GM12873 (cell line): ENCODE data around the gene BMPR1A.
A peak's percentile ranks its signal among the peaks of the same experiment; 100 is the strongest.

Source experiments
- TF ChIP-seq, protein P1 (sequence below): IDR thresholded peaks from 2 replicates; pipeline ENCODE4 v1.5.1; 2012; ENCODE audit warnings: low read depth, mild to moderate bottlenecking, moderate library complexity, low read length, control low read depth; ENCODE audit not compliant: insufficient read depth; ENCODE audit errors: missing control alignments

BMPR1A gene

DNA sequence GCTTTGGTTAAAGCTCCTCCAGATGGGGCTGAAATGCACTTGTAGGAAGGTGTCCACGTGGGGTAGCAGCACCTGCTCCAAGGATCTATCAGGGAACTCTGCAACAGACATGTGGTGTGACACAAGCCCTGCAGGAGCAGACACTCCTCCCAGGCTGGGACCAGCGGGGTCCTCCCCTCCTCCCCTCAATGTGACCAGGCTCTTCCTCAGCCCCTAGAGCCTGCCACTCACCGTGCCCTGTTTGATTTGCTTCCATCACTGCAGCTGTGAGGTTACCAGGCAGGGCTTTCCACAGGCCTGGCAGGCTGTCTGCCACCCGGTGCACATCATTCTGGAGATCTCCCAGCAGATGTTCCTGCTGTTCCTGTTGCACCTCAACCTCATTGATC, 187.6 kb downstream of the BMPR1A start:
- TF ChIP-seq, protein P1, sequence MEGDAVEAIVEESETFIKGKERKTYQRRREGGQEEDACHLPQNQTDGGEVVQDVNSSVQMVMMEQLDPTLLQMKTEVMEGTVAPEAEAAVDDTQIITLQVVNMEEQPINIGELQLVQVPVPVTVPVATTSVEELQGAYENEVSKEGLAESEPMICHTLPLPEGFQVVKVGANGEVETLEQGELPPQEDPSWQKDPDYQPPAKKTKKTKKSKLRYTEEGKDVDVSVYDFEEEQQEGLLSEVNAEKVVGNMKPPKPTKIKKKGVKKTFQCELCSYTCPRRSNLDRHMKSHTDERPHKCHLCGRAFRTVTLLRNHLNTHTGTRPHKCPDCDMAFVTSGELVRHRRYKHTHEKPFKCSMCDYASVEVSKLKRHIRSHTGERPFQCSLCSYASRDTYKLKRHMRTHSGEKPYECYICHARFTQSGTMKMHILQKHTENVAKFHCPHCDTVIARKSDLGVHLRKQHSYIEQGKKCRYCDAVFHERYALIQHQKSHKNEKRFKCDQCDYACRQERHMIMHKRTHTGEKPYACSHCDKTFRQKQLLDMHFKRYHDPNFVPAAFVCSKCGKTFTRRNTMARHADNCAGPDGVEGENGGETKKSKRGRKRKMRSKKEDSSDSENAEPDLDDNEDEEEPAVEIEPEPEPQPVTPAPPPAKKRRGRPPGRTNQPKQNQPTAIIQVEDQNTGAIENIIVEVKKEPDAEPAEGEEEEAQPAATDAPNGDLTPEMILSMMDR, result no peak

DNA sequence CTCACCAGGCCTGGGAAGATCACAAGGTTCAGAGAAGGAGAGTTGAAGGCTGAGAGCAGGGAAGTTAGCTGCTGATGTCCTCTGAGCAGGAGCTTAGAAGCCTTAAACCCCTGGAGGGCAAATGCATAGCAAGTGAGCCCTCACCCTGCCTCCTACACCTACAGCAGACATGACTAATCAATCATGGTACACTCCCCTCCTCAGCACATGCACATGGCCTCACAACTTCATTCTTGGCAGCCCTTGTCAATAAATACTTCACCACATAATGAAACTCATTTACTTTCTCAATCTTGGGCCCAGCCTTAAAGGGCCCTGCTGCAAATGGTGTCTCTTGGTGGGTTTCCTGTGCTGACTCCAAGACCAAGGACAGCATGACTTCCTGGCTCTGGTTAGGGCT, 188.1 kb downstream of the BMPR1A start:
- TF ChIP-seq, protein P1, result no peak

DNA sequence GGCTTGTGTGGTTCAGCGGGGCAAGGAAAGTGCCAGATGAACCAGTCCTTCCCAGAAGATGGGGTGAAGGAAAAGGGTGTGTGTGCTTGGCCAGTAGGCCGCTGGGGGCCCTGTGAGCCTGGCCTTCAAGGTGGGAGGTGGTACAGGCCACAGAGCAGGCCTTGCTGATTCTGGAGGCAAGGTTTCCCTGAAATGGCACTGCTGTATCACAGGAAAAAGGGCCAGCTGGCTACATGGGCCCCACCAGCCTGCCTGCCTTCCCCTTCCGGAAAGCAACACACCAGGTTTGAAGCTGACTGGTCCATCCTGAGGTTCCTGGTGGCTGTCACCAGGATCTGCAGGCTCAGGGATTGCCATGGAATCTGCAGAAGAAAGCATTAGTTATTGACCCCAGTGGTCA, 188.5 kb downstream of the BMPR1A start:
- TF ChIP-seq, protein P1, result no peak

DNA sequence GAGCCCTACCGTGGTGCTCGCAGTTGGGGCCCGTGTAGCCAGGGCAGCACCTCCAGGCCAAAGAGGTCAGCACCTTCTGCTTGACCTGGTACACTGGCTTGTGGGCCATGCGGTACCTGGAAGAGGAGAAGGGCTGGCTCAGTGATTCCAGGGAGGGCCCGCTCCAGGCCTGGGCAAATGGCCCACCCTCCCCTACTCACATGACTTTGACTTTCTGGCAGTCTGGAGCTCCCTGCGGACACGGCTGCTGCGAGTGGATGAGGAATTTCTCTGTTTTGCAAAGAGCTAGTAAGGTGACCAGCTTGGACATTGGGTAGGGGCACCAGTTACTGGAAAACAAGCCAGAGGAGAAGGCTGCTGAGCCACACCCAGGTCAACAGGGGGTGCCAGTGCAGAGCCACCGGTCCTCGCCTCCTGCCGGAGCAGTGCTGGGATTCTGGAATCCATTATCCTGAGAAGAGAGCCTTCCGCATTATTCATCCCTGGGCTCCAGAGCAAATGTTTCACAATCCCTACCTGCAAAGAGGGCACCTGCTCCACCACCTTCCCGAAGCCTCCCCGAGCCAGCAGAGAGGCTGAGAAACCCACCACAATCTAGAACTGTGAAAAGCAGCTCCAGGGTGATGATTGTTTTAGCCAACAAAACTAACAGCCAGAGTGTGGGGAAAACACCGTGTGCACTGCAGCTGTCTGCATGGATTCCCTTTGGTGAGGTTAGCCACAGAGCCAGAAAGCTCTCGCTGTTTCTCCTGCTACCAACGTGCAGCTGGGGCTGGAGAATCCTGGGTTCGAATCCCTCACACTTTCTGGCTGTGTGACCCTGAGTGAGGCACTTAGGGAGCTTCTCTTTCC, 189.2 kb downstream of the BMPR1A start:
- TF ChIP-seq, protein P1, result peak; percentile 10

DNA sequence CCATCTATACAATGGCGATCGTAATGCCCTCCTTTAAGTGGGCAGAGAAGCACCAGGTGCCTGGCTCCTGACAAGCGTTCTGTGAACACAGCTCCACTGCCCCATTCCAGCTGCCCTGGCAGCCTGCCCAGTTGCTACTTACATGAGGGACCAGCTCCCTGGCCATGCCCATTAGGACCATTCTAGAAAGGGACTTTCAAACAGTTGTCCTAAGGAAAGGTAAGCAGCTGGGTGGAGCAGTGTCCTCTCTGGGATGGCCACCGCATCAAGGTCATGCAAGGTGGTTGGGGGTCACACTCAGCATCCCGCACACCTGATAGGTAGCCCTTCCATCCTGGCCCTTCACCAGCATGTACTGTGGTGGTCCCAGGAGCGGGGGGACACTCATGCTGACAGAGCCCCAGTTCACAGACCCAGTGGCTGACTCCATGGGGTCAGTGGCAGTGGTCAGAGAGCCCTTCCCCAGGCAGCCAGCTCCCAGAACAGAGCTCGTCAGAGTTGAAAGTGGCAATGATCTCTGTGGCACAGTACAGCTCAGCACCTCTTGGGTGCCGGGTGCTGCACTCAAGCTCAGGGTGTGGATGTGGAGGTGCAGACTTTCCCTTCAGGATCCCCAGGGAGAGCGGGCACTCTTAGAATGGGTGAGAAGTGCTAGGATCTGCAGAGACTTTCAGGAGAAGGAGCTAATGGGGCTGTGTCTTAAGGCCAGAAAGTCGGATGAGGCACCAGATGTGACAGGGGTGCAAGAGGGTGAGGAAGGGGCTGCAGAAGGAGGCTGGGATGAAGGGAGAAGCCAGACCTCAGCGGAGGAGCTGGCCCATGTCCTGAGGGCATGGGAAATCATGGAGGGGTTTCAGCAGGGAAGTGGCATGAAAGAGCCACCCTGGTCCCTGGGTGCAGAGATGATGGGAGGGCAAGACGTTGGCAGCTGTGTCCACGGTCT, 190.1 kb downstream of the BMPR1A start:
- TF ChIP-seq, protein P1, result no peak

DNA sequence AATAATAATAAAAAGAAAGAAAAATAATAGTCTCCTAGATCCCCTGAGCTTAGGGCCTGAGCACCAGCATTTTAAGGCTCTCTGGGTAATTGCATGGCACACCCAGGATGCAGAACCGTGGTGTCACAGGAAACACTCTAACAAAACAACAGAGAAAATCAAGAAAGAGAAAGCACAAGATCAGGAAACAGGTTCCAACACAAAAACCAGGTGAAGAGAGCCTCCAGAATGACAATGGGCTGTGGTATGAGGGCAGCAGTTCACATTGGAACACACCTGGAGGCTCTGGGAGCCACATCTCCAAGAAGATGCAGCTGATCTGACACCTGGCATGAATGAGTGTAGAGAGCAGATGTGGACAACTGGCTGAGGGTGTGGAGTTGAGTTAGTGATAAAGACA, 193.9 kb downstream of the BMPR1A start:
- TF ChIP-seq, protein P1, result no peak

DNA sequence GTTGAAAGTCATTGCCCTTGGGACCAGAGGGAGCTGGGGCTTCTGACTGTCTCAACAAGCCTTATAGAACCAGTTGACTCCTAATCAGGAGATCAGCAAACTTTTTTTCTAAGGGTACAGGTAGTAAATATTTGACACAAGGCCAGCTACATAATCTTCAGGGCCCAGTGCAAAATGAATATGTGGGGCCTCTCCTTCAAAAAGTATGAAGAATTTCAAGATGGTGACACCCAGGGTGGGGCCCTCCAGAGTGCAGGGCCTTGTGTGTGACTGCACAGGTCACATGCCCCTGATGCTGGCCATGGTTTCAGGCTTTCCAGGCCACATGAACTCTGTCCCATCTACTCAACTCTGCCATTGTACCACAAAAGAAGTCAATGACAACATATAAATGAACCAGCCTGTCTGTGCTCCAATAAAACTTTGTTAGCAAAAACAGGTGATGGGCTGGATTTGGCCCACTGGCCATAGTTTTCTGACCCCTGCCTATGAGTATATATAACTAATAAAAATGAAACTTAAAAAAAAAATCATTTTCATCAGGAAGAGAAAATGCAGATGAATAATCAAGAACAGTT, 194.9 kb downstream of the BMPR1A start:
- TF ChIP-seq, protein P1, result no peak
